Activated CD8-positive, alpha-beta T cell treated with anti-CD3 and anti-CD28 coated beads for 36 hours (primary cell): Measurements from ENCODE around the gene BHLHE40. TPM values are rescaled to one million over a fixed set of nuclear protein-coding genes. Genes with fewer than 3 reads are reported as not detected.

Experiments used
- ATAC-seq: fragments of 200-7000 bp; cut with Tn5 transposase; one replicate; pipeline ENCODE4 v1.10.0; 2021; ENCODE audit warnings: mild to moderate bottlenecking, moderate library complexity
- CTCF ChIA-PET: fragments of 350-600 bp; sonication (Branson Sonifier 250); formaldehyde crosslinking; loops from one replicate; lab custom pipeline; 2021; ENCODE audit warnings: antibody characterized with exemption; lab: Charles Lee
- POLR2A ChIA-PET: fragments of 350-600 bp; sonication (Branson Sonifier 250); formaldehyde crosslinking; loops from one replicate; lab custom pipeline; 2021; ENCODE audit warnings: antibody characterized with exemption; lab: Charles Lee
- DNase-seq: peaks from one replicate; pipeline ENCODE4 v3.0.0-alpha.2; 2020
- H3K27ac Mint-ChIP-seq: one replicate; pipeline ENCODE4 v1.8.0; 2021; ENCODE audit warnings: mild to moderate bottlenecking, mixed read lengths
- H3K27me3 Mint-ChIP-seq: one replicate; pipeline ENCODE4 v1.8.0; 2021; ENCODE audit warnings: mixed read lengths
- H3K36me3 Mint-ChIP-seq: one replicate; pipeline ENCODE4 v1.8.0; 2021; ENCODE audit warnings: low read depth, mixed read lengths
- H3K4me1 Mint-ChIP-seq: one replicate; pipeline ENCODE4 v1.8.0; 2021; ENCODE audit warnings: low read depth, mixed read lengths
- H3K4me3 Mint-ChIP-seq: one replicate; pipeline ENCODE4 v1.8.0; 2021; ENCODE audit warnings: mild to moderate bottlenecking, moderate library complexity, mixed read lengths
- H3K9me3 Mint-ChIP-seq: one replicate; pipeline ENCODE4 v1.8.0; 2021; ENCODE audit warnings: mixed read lengths
- intact Hi-C: fragments of 100-400 bp; cut with micrococcal nuclease; formaldehyde crosslinking; loops from one replicate; pipeline ENCODE4 v1.10.0; 2022
- total RNA-seq, 2 experiments: library from RNA; stranded (reverse); gene quantifications; one replicate each; pipeline ENCODE4 v1.2.3, GENCODE V29; 2021
- TF ChIP-seq, protein P1 (sequence below): fragments of 200-600 bp; IDR thresholded peaks from one replicate; pipeline ENCODE4 v1.8.0; 2022; ENCODE audit warnings: antibody characterized with exemption, mild to moderate bottlenecking

BHLHE40 gene
- total RNA-seq, 2 experiments from 2014 or later, result 456 to 470 TPM

DNA sequence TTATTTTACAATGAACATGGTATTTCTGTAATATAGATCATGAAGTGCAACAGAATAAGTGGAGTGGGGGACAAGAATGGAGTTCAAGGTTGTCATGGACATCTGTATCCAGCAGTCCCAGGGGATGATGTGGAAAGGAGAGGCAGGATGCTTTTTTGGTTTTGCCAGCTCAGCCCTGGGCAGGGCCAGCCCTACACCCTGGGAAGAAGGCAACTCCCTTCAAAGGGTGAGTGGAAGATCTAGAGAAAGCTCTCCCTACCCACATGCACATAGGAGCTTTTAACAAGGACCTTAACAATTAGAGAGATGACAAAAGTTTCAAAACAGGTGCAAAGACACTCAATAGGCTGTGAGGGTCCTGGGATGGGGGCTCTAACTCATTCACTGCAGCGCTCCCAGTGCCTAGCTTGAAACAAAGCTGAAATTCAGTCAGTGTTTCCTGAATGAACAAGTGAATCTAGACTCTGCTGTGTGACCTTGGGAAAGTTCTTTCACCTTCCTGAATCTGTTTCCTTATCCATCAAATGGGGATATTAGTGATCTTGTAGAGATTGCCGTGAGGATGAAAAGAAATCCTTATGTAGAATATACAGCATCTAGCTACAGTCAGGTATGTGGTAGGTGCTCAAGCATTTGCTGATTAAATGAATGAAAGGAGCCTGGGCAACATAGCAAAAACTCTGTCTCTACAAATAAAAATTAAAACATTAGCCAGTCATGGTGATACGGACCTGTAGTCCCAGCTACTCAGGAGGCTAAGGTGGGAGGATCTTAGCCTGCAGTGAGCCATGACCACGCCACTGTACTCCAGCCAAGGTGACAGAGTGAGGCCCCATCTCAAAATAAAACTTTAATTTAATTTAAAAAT lies 14.3 kb downstream of the BHLHE40 start:
- no peak for DNase-seq

DNA sequence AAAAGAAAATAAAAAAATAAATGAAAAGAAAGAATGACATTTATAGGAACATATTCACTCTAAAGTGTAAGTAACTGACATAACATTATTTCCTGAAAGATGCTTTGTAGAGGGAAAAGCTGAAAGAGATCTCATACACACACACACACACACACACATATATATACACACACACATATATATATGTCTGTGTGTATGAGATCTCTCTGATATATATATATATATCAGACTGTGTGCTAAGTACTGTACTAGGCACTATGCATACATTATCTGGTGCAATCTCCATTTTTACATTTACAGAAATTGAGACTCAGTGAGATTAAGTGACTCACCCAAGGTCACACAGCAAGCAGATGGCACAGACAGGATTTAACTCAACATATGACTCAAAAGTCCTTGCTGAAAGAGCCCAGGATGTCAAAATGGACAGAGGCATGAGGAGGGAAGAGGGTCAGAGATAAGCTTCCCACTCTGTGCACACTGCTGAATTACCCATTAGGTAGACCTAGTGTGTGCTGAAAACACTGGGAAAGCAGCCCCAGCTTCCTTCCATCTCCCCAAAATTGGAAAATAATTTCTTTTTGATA lies 15.0 kb downstream of the BHLHE40 start:
- peak overlapping the region; percentile 28 for H3K27ac Mint-ChIP-seq
- POLR2A ChIA-PET, result interaction anchor here (0.6 to 4.8 kb wide), 8 partner anchors 9 to 127 kb away, joined by 3 to 33 read pairs (median 3); no protein-coding TSS in a partner anchor
- peaks cover 25% of the 10 kb centered on the region for H3K4me1 Mint-ChIP-seq
- no peaks in the 10 kb centered on the region for H3K9me3 Mint-ChIP-seq
- intact Hi-C loops, result no loop called here
- CTCF ChIA-PET, result interaction anchor here (1.0 to 2.7 kb wide), 5 partner anchors 8 to 283 kb away, joined by 3 to 15 read pairs (median 3); no protein-coding TSS in a partner anchor
- no peak for DNase-seq
- TF ChIP-seq, protein P1, sequence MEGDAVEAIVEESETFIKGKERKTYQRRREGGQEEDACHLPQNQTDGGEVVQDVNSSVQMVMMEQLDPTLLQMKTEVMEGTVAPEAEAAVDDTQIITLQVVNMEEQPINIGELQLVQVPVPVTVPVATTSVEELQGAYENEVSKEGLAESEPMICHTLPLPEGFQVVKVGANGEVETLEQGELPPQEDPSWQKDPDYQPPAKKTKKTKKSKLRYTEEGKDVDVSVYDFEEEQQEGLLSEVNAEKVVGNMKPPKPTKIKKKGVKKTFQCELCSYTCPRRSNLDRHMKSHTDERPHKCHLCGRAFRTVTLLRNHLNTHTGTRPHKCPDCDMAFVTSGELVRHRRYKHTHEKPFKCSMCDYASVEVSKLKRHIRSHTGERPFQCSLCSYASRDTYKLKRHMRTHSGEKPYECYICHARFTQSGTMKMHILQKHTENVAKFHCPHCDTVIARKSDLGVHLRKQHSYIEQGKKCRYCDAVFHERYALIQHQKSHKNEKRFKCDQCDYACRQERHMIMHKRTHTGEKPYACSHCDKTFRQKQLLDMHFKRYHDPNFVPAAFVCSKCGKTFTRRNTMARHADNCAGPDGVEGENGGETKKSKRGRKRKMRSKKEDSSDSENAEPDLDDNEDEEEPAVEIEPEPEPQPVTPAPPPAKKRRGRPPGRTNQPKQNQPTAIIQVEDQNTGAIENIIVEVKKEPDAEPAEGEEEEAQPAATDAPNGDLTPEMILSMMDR, result no peak
- H3K27me3 Mint-ChIP-seq, result no peaks in the 10 kb centered on the region
- no peak overlapping the region for H3K4me3 Mint-ChIP-seq
- ATAC-seq, result peak; percentile 81
- no peaks in the 10 kb centered on the region for H3K36me3 Mint-ChIP-seq

More for the DNA sequence above, 14.3 kb downstream of the BHLHE40 start:
- Mint-ChIP-seq H3K27me3 (no peaks in the 10 kb centered on the region), H3K4me3 (no peak overlapping the region), H3K27ac (no peak overlapping the region), H3K9me3 (no peaks in the 10 kb centered on the region), H3K36me3 (no peaks in the 10 kb centered on the region), H3K4me1 (peaks cover 29% of the 10 kb centered on the region)
- ChIA-PET POLR2A (interaction anchor here (0.6 to 4.8 kb wide), 6 partner anchors 9 to 32 kb away, joined by 3 to 33 read pairs (median 5); partner anchors contain the start of gene BHLHE40), CTCF (interaction anchor here (1.0 to 2.7 kb wide), 6 partner anchors 9 to 282 kb away, joined by 3 to 15 read pairs (median 6); no protein-coding TSS in a partner anchor)
- ATAC-seq, result no peak
- TF ChIP-seq, protein P1, result no peak
- intact Hi-C loops, result no loop called here

GRCh38 chr3:4994823-4995499 lies 15.7 kb downstream of the BHLHE40 start:
- Mint-ChIP-seq H3K36me3 (no peaks in the 10 kb centered on the region), H3K4me3 (no peak overlapping the region), H3K27me3 (no peaks in the 10 kb centered on the region), H3K4me1 (peaks cover 25% of the 10 kb centered on the region), H3K27ac (peak overlapping the region; percentile 28), H3K9me3 (no peaks in the 10 kb centered on the region)
- TF ChIP-seq, protein P1, result no peak
- DNase-seq (no peak), ATAC-seq (no peak)
- ChIA-PET CTCF (interaction anchor here (1.1 to 2.7 kb wide), 5 partner anchors 8 to 283 kb away, joined by 3 to 15 read pairs (median 3); no protein-coding TSS in a partner anchor), POLR2A (interaction anchor here (0.6 to 4.8 kb wide), 7 partner anchors 9 to 173 kb away, joined by 3 to 33 read pairs (median 3); no protein-coding TSS in a partner anchor)
- intact Hi-C loops, result no loop called here

DNA sequence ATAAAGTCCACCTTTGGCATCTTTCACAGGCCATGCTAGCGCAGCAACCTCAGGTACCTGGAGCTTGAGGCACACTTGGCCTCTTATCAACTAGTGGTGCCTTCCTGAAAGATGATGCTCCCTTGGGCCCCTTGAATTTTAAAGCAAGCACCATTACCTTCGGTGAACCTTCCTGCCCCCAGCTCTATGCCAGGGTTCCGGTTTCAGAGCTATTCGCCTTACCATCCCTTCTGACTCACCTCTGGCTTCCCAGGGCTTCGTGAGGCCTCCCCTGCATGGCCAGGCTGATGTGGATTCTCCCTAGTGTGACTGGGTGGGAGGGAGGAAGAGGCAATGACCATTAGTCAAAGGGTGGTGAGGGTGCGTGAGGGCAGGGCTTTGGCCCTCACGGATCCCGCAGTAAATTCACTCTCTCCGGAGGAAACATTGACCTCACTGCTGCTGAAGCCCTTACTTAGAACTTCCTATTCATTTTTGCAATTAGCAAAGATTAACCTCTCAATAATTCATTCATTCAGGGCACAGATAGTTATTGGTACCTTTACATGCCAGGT lies 16.3 kb downstream of the BHLHE40 start:
- ATAC-seq (no peak), DNase-seq (no peak)
- intact Hi-C loops, result no loop called here
- POLR2A ChIA-PET, result interaction anchor here (0.6 to 4.8 kb wide), 5 partner anchors 9 to 174 kb away, joined by 3 to 33 read pairs (median 3); no protein-coding TSS in a partner anchor
- Mint-ChIP-seq H3K36me3 (no peaks in the 10 kb centered on the region), H3K4me3 (no peak overlapping the region), H3K27ac (no peak overlapping the region), H3K9me3 (no peaks in the 10 kb centered on the region), H3K27me3 (no peaks in the 10 kb centered on the region), H3K4me1 (peaks cover 22% of the 10 kb centered on the region)
- CTCF ChIA-PET, result interaction anchor here (1.4 to 2.7 kb wide), 2 partner anchors 13 to 284 kb away, joined by 3 to 15 read pairs; no protein-coding TSS in a partner anchor
- TF ChIP-seq, protein P1, result no peak
